Tibial nerve (tissue), 4 donors: ENCODE data around the gene UBR4. TPM values are rescaled to one million over a fixed set of nuclear protein-coding genes. Genes with fewer than 3 reads are reported as not detected.

Experiments
- DNase-seq, 2 donors: peaks; one replicate each; pipeline ENCODE4 v3.0.0-alpha.2; 2019; ENCODE audit warnings: low spot score in 2 of 2
- H3K27ac ChIP-seq, 4 donors: fragments of 200-600 bp; sonication (generic) in 3 of 4; one replicate each; pipeline ENCODE4 v1.5.1; 2017 to 2019; ENCODE audit warnings: mild to moderate bottlenecking in 1 of 4
- H3K27me3 ChIP-seq, 2 donors: fragments of 200-600 bp; sonication (generic) in 1 of 2; one replicate each; pipeline versions ENCODE4 v1.5.1 to v1.6.0; 2017 to 2019
- H3K36me3 ChIP-seq, 3 donors: fragments of 200-600 bp; sonication (generic); one replicate each; pipeline ENCODE4 v1.5.1; 2018 to 2019
- H3K4me1 ChIP-seq, 4 donors: fragments of 200-600 bp; sonication (generic) in 3 of 4; one replicate each; pipeline ENCODE4 v1.5.1; 2017 to 2019
- H3K4me3 ChIP-seq, 4 donors: fragments of 200-600 bp; sonication (generic) in 3 of 4; one replicate each; pipeline ENCODE4 v1.5.1; 2017 to 2019; ENCODE audit warnings: mild to moderate bottlenecking in 1 of 4, moderate library complexity in 1 of 4
- H3K9me3 ChIP-seq, 4 donors: fragments of 200-600 bp; sonication (generic) in 3 of 4; one replicate each; pipeline ENCODE4 v1.5.1; 2017 to 2019
- CTCF ChIP-seq, 5 experiments: fragments of 200-600 bp in 3 of 5; fragments of 450-650 bp in 2 of 5; sonication (generic) in 3 of 5; IDR thresholded peaks; one replicate each; pipeline ENCODE4 v1.5.1; 2016 to 2019; ENCODE audit warnings: antibody characterized with exemption in 5 of 5, mild to moderate bottlenecking in 3 of 5, moderate library complexity in 2 of 5
- EP300 ChIP-seq, 2 donors: sonication (generic); formaldehyde crosslinking; IDR thresholded peaks; one replicate each; pipeline ENCODE4 v1.6.1; 2017; ENCODE audit warnings: antibody characterized with exemption in 2 of 2, mild to moderate bottlenecking in 1 of 2
- POLR2A ChIP-seq, 2 donors: fragments of 450-650 bp; IDR thresholded peaks; one replicate each; pipeline ENCODE4 v1.6.1; 2017; ENCODE audit warnings: antibody characterized with exemption in 2 of 2, mild to moderate bottlenecking in 2 of 2, moderate library complexity in 2 of 2
- WGBS, 2 donors: methylation state at CpG; one replicate each; pipeline ENCODE4 v1.1.5; 2018; 5-methylcytosine and 5-hydroxymethylcytosine counted together
- total RNA-seq, 4 donors: library from RNA; depleted of rRNA; stranded (reverse); fragments of >200 nt; gene quantifications; one replicate each; pipeline ENCODE4 v1.1.0, GENCODE V29; 2016

UBR4 gene
- total RNA-seq, 4 donors from 2014 or later, result 107 to 190 (median 142) TPM

GRCh38 chr1:19254416-19254815 lies 44.4 kb upstream of the UBR4 start:
- TF ChIP-seq EP300 (IDR thresholded peaks at IDR 0.05) (no peak), POLR2A (IDR thresholded peaks at IDR 0.05) (no peak), CTCF (IDR thresholded peaks at IDR 0.05) (no peak)
- Histone ChIP-seq H3K4me1 (peaks cover 5 to 44% (median 25%) of the 10 kb centered on the region in 4 donors), H3K36me3 (peaks cover 0 to 46% (median 0%) of the 10 kb centered on the region in 3 donors), H3K9me3 (no peaks in the 10 kb centered on the region), H3K27me3 (no peaks in the 10 kb centered on the region), H3K4me3 (no peak overlapping the region), H3K27ac (no peak overlapping the region)
- no peak for DNase-seq

- H3K4me3 ChIP-seq, result peak within 1 kb of the TSS; percentile 75 to 94 (median 86)
- peak; percentile 69 to 78 for DNase-seq
- peak within 1 kb of the TSS; percentile 91 to 96 (median 92) for H3K27ac ChIP-seq
- H3K27me3 ChIP-seq, result no peaks in the 10 kb centered on the region
- WGBS, 2 donors, result 0 to 2% methylated on average over 46 to 47 of the region's 81 CpGs
- H3K4me1 ChIP-seq, result peaks cover 5 to 48% (median 25%) of the 10 kb centered on the region in 4 donors
- H3K36me3 ChIP-seq, result peaks cover 0 to 18% (median 0%) of the 10 kb centered on the region in 3 donors
- peak; percentile 62 to 92 for TF ChIP-seq EP300 (IDR thresholded peaks at IDR 0.05)
- TF ChIP-seq CTCF (IDR thresholded peaks at IDR 0.05), result peak in 2 of 5 experiments; percentile 30 to 50
- TF ChIP-seq POLR2A (IDR thresholded peaks at IDR 0.05), result no peak
- H3K9me3 ChIP-seq, result no peaks in the 10 kb centered on the region
These were observed 41.5 kb upstream of the UBR4 start, which contains the start of the genes EMC1 and MRTO4 for GRCh38 chr1:19251305-19252196. Gene EMC1, minus strand, starts transcription at chr1:19251524. Its CDS starts 15 bp downstream, at chr1:19251509. Gene MRTO4, plus strand, starts transcription at chr1:19251805. Its CDS starts 31 bp downstream, at chr1:19251836.

GRCh38 chr1:19250629-19251304 lies 40.7 kb upstream of the UBR4 start:
- no peak for TF ChIP-seq EP300 (IDR thresholded peaks at IDR 0.05)
- TF ChIP-seq POLR2A (IDR thresholded peaks at IDR 0.05), result no peak
- no peak for TF ChIP-seq CTCF (IDR thresholded peaks at IDR 0.05)
- H3K27ac ChIP-seq, result peak overlapping the region; percentile 91 to 96 (median 92)
- 11 to 12% methylated on average over 14 of the region's 14 CpGs for WGBS, 2 donors

GRCh38 chr1:19240673-19241538 lies 30.8 kb upstream of the UBR4 start:
- 65 to 66% methylated on average over 7 of the region's 7 CpGs for WGBS, 2 donors
- no peaks in the 10 kb centered on the region for H3K27me3 ChIP-seq
- DNase-seq, result peak; percentile 37 to 68
- H3K27ac ChIP-seq, result peak overlapping the region in 2 of 4 donors; percentile 56 to 65
- peaks cover 0 to 93% (median 28%) of the 10 kb centered on the region in 3 donors for H3K36me3 ChIP-seq
- H3K4me1 ChIP-seq, result no peaks in the 10 kb centered on the region
- no peak for TF ChIP-seq POLR2A (IDR thresholded peaks at IDR 0.05)
- peak; percentile 66 to 95 (median 89) for TF ChIP-seq CTCF (IDR thresholded peaks at IDR 0.05)
- TF ChIP-seq EP300 (IDR thresholded peaks at IDR 0.05), result no peak
- H3K9me3 ChIP-seq, result no peaks in the 10 kb centered on the region
- H3K4me3 ChIP-seq, result no peak overlapping the region

More at GRCh38 chr1:19250629-19251304, 40.7 kb upstream of the UBR4 start:
- no peak for DNase-seq
- Histone ChIP-seq H3K27me3 (no peaks in the 10 kb centered on the region), H3K9me3 (no peaks in the 10 kb centered on the region), H3K4me3 (peak overlapping the region; percentile 75 to 94 (median 86)), H3K36me3 (peaks cover 0 to 10% (median 0%) of the 10 kb centered on the region in 3 donors), H3K4me1 (peaks cover 5 to 48% (median 25%) of the 10 kb centered on the region in 4 donors)
